Adrenal gland (tissue), 5 donors: Measurements from ENCODE around the gene PPP2R2D.

Source experiments
- CTCF ChIP-seq, 6 experiments: fragments of 450-650 bp in 4 of 6; fragments of 200-600 bp in 2 of 6; sonication (generic) in 1 of 6; IDR thresholded peaks; 1 replicate in 5 of 6; 2 replicates in 1 of 6; pipeline versions ENCODE4 v1.5.1 to v1.8.0; 2016 to 2021; ENCODE audit warnings: antibody characterized with exemption in 6 of 6, mild to moderate bottlenecking in 2 of 6, moderate library complexity in 1 of 6
- POLR2A ChIP-seq, 2 donors: fragments of 450-650 bp; IDR thresholded peaks; one replicate each; pipeline ENCODE4 v1.6.1; 2017; ENCODE audit warnings: antibody characterized with exemption in 2 of 2, mild to moderate bottlenecking in 2 of 2, moderate library complexity in 1 of 2
- donor health status: DM: no; HTN: no; CAD: no.

- TF ChIP-seq POLR2A (IDR thresholded peaks at IDR 0.05): no peak
- TF ChIP-seq CTCF (IDR thresholded peaks at IDR 0.05): no peak
Observed at GRCh38 chr10:131964298-131964697, 63.5 kb downstream of the PPP2R2D start.
